AG04450 (cell line): ENCODE measurements around the gene C1QTNF5. TPM values are rescaled to one million over a fixed set of nuclear protein-coding genes. Genes with fewer than 3 reads are reported as not detected.
A peak's percentile ranks its signal among the peaks of the same experiment; 100 is the strongest.

Source experiments
- CTCF ChIA-PET: fragments of 300-600, 350-600 bp; formaldehyde crosslinking; extraction: SDS; loops from one replicate; lab custom pipeline; 2022; ENCODE audit warnings: antibody characterized with exemption, inconsistent platforms; lab: Charles Lee
- POLR2A ChIA-PET: fragments of 350-600 bp; formaldehyde crosslinking; extraction: SDS; loops from one replicate; lab custom pipeline; 2021; ENCODE audit warnings: antibody characterized with exemption, inconsistent platforms; lab: Yijun Ruan, JAX
- DNase-seq: peaks from one replicate; pipeline ENCODE4 v3.0.0-alpha.2; 2011; ENCODE audit warnings: low read depth, low spot score
- H3K27ac ChIP-seq: one replicate; pipeline ENCODE4 v1.5.1; 2012; ENCODE audit warnings: low read depth, low read length, control low read depth
- H3K27me3 ChIP-seq: one replicate; pipeline ENCODE4 v1.6.0; 2012; ENCODE audit warnings: low read length; ENCODE audit not compliant: control insufficient read depth, insufficient read depth
- H3K4me3 ChIP-seq: 2 replicates; pipeline ENCODE4 v1.5.1; 2011; ENCODE audit warnings: mild to moderate bottlenecking, low read depth, low read length, control low read depth
- H3K9me3 ChIP-seq: 2 replicates; pipeline ENCODE4 v1.5.1; 2012; ENCODE audit warnings: low read length; ENCODE audit not compliant: control insufficient read depth, insufficient read depth
- CTCF ChIP-seq: IDR thresholded peaks from 2 replicates; pipeline ENCODE4 v1.5.1; 2011; ENCODE audit warnings: low read depth, low read length, control low read depth, inconsistent platforms
- polyA plus RNA-seq: library from polyadenylated mRNA; depleted of rRNA; stranded (reverse); fragments of >200 nt; gene quantifications from 2 replicates; pipeline ENCODE4 v1.2.3, GENCODE V29; 2011

C1QTNF5 gene
- polyA plus RNA-seq, 1 experiment = 8.3 TPM

- peaks cover 7% of the 10 kb centered on the region for H3K27me3 ChIP-seq
- peak overlapping the region; percentile 21 for H3K27ac ChIP-seq
- POLR2A ChIA-PET = interaction anchor here (1.0 to 2.2 kb wide), 2 partner anchors 37 to 42 kb away, joined by 3 to 12 read pairs; no protein-coding TSS in a partner anchor
Measured at GRCh38 chr11:119375337-119376196, 34.9 kb upstream of the C1QTNF5 start.

GRCh38 chr11:119374632-119375336, 34.1 kb upstream of the C1QTNF5 start:
- Histone ChIP-seq H3K27ac (peak overlapping the region; percentile 21), H3K4me3 (no peak overlapping the region), H3K27me3 (peaks cover 12% of the 10 kb centered on the region), H3K9me3 (no peaks in the 10 kb centered on the region)
- POLR2A ChIA-PET = interaction anchor here (1.0 to 2.2 kb wide), 4 partner anchors 10 to 42 kb away, joined by 3 to 12 read pairs (median 4); no protein-coding TSS in a partner anchor
- no peak for TF ChIP-seq CTCF
- CTCF ChIA-PET = interaction anchor here (0.5 to 7.5 kb wide), 30 partner anchors 8 to 734 kb away, joined by 3 to 102 read pairs (median 4); partner anchors contain the start of genes C1QTNF5, CBL, DPAGT1 and MCAM
- no peak for DNase-seq

More at GRCh38 chr11:119375337-119376196, 34.9 kb upstream of the C1QTNF5 start:
- H3K4me3 ChIP-seq = no peak overlapping the region
- TF ChIP-seq CTCF = no peak
- DNase-seq = no peak
- no peaks in the 10 kb centered on the region for H3K9me3 ChIP-seq
- CTCF ChIA-PET = interaction anchor here (0.9 to 7.5 kb wide), 12 partner anchors 8 to 733 kb away, joined by 3 to 102 read pairs (median 16); partner anchors contain the start of genes C1QTNF5, CBL and MCAM

DNA sequence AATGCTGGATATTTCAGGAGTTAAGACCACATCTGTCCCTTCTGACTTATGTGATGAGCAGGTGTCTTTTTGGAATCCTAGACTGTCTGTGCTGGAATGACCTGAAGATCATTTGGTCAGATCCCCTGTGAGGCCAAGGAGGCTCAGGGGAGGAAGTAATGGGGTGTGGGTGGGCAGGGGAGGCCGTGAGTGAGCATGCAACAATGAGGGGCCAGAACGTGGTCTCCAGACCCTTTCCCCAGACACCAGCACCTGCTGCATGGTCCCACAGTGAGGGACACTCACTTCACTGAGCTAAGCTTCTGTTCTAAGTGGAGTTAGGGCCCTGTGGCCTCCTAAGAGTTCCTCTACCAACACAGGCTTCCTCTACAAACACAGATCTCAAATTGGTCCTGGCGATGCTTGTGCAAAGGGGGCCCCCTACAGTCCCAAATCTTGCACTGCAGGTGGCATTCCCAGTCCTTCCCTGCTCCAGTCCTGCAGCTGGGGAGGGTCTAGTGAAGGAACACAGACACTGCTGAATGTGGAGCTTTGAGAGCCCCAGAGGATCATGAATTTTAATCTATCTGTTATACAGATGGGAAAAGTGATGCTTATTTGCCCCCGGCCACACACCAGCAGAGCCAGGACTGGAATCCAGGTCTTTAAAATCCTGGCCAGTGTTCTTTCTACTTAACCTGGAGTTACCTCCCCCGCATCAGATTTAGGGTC, 33.4 kb upstream of the C1QTNF5 start:
- DNase-seq = peak; percentile 51
- Histone ChIP-seq H3K27ac (no peak overlapping the region), H3K27me3 (peaks cover 12% of the 10 kb centered on the region), H3K9me3 (no peaks in the 10 kb centered on the region), H3K4me3 (no peak overlapping the region)
- POLR2A ChIA-PET = interaction anchor here (1.0 kb wide), 2 partner anchors 10 to 18 kb away, joined by 3 to 5 read pairs; no protein-coding TSS in a partner anchor
- CTCF ChIA-PET = interaction anchor here (0.7 to 7.5 kb wide), 29 partner anchors 9 to 272 kb away, joined by 3 to 102 read pairs (median 4); partner anchors contain the start of genes C1QTNF5, CBL, DPAGT1 and MCAM
- TF ChIP-seq CTCF = peak; percentile 97

DNA sequence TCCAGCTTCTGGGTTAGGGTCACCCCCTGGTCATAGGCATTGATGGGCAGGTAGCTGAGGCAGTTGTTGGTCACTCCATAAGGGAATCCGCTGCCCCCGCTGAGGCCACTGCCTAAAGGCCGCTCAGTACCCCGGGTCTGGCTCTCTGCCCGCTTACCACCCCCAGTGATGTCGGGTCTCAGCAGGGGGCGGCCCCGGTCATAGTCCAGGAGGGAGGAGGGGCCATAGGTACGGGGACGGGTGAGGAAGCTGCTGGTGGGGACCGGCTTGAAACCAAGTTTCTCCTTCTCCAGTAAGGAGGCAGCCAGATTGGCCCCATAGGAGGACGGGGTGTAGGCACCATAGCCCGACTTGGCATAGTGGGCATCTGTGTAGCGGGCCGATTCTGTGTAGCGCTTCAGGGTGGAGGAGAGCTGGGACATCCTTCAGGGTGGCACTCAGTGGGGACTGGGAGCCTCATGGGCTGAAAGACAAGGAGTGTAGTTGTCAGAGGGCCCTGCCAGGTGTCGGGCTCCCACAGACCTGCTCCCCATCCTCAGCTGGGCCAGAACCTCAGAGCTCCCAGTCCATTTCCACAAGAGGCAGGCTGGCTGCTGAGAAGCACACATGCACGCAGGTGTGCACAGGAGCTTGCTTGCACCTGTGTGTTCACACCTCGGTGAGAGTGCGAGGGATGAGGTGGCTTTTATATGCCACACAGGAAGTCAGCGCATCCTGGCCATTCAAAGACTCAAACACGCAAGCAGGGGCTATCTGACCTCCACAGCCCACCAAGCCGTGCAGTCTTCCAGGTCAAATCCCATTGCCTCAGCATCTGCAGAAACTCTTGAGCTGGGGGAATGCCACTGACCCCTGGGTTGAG, 32.6 kb upstream of the C1QTNF5 start:
- Histone ChIP-seq H3K27me3 (peaks cover 12% of the 10 kb centered on the region), H3K4me3 (no peak overlapping the region), H3K9me3 (no peaks in the 10 kb centered on the region), H3K27ac (no peak overlapping the region)
- CTCF ChIA-PET = interaction anchor here (0.7 to 7.5 kb wide), 21 partner anchors 9 to 271 kb away, joined by 3 to 102 read pairs (median 4); partner anchors contain the start of genes C1QTNF5 and DPAGT1
- no peak for DNase-seq
- POLR2A ChIA-PET = interaction anchor here (1.0 kb wide), 1 partner anchor 9 kb away, joined by 3 read pairs; no protein-coding TSS in a partner anchor
- TF ChIP-seq CTCF = no peak
